Endothelial cell (in vitro differentiated cells): ENCODE data around the gene SLC18A3. TPM values are rescaled to one million over a fixed set of nuclear protein-coding genes. Genes with fewer than 3 reads are reported as not detected.

Experiments used
- DNase-seq: peaks from one replicate; pipeline ENCODE4 v3.0.0; 2021; ENCODE audit warnings: low spot score
- H3K27ac Mint-ChIP-seq: one replicate; pipeline ENCODE4 v1.8.0; 2021; ENCODE audit warnings: mixed read lengths, inconsistent platforms; ENCODE audit not compliant: unreplicated experiment
- H3K27me3 Mint-ChIP-seq: one replicate; pipeline ENCODE4 v1.8.0; 2021; ENCODE audit warnings: mild to moderate bottlenecking, moderate library complexity, mixed read lengths, inconsistent platforms; ENCODE audit not compliant: unreplicated experiment
- H3K36me3 Mint-ChIP-seq: one replicate; pipeline ENCODE4 v1.8.0; 2021; ENCODE audit warnings: mild to moderate bottlenecking, low read depth, mixed read lengths, inconsistent platforms; ENCODE audit not compliant: unreplicated experiment
- H3K4me1 Mint-ChIP-seq: one replicate; pipeline ENCODE4 v1.8.0; 2021; ENCODE audit warnings: mild to moderate bottlenecking, mixed read lengths, inconsistent platforms; ENCODE audit not compliant: unreplicated experiment
- H3K4me3 Mint-ChIP-seq: one replicate; pipeline ENCODE4 v1.8.0; 2021; ENCODE audit warnings: mild to moderate bottlenecking, mixed read lengths, inconsistent platforms; ENCODE audit not compliant: unreplicated experiment
- H3K9me3 Mint-ChIP-seq: one replicate; pipeline ENCODE4 v1.8.0; 2021; ENCODE audit warnings: mixed read lengths, inconsistent platforms; ENCODE audit not compliant: unreplicated experiment
- CTCF ChIP-seq: fragments of 200-600 bp; sonication (generic); IDR thresholded peaks from one replicate; pipeline ENCODE4 v1.5.0; 2021; ENCODE audit warnings: antibody characterized with exemption; ENCODE audit not compliant: unreplicated experiment
- total RNA-seq: library from RNA; stranded (reverse); fragmentation: NEBNext Ultra II Directional; extraction: Animal tissue kit (Norgen Biotek cat#: 25700); gene quantifications from one replicate; pipeline ENCODE4 v1.2.1, GENCODE V29; 2021; ENCODE audit not compliant: unreplicated experiment

The SLC18A3 gene
- total RNA-seq, 1 donor from 2014 or later: 0.72 TPM

GRCh38 chr10:49568235-49568634 is 41.9 kb upstream of the SLC18A3 start:
- Mint-ChIP-seq H3K9me3 (no peaks in the 10 kb centered on the region), H3K4me3 (no peak overlapping the region), H3K27ac (no peak overlapping the region), H3K27me3 (no peaks in the 10 kb centered on the region), H3K36me3 (no peaks in the 10 kb centered on the region), H3K4me1 (no peaks in the 10 kb centered on the region)
- no peak for TF ChIP-seq CTCF
- DNase-seq: no peak

- no peaks in the 10 kb centered on the region for H3K27me3 Mint-ChIP-seq
- no peak for TF ChIP-seq CTCF
- no peaks in the 10 kb centered on the region for H3K9me3 Mint-ChIP-seq
- no peaks in the 10 kb centered on the region for H3K36me3 Mint-ChIP-seq
- H3K4me3 Mint-ChIP-seq: no peak overlapping the region
- no peaks in the 10 kb centered on the region for H3K4me1 Mint-ChIP-seq
- H3K27ac Mint-ChIP-seq: no peak overlapping the region
- DNase-seq: no peak
Observed at GRCh38 chr10:49569031-49569631, 41.0 kb upstream of the SLC18A3 start.

- no peak overlapping the region for H3K27ac Mint-ChIP-seq
- no peak overlapping the region for H3K4me3 Mint-ChIP-seq
- H3K4me1 Mint-ChIP-seq: no peaks in the 10 kb centered on the region
- DNase-seq: no peak
- peaks cover 2% of the 10 kb centered on the region for H3K27me3 Mint-ChIP-seq
- no peak for TF ChIP-seq CTCF
- no peaks in the 10 kb centered on the region for H3K9me3 Mint-ChIP-seq
- no peaks in the 10 kb centered on the region for H3K36me3 Mint-ChIP-seq
Observed at GRCh38 chr10:49571388-49571787, 38.7 kb upstream of the SLC18A3 start.

- TF ChIP-seq CTCF: no peak
- no peaks in the 10 kb centered on the region for H3K9me3 Mint-ChIP-seq
- H3K36me3 Mint-ChIP-seq: no peaks in the 10 kb centered on the region
Observed at GRCh38 chr10:49572594-49573114, 37.5 kb upstream of the SLC18A3 start.

GRCh38 chr10:49575489-49576072 is 34.5 kb upstream of the SLC18A3 start:
- H3K27ac Mint-ChIP-seq: no peak overlapping the region
- no peak for DNase-seq
- peaks cover 2% of the 10 kb centered on the region for H3K27me3 Mint-ChIP-seq
- H3K4me3 Mint-ChIP-seq: no peak overlapping the region
- H3K9me3 Mint-ChIP-seq: no peaks in the 10 kb centered on the region
- H3K4me1 Mint-ChIP-seq: no peaks in the 10 kb centered on the region
- TF ChIP-seq CTCF: no peak
- H3K36me3 Mint-ChIP-seq: no peaks in the 10 kb centered on the region

More at GRCh38 chr10:49572594-49573114, 37.5 kb upstream of the SLC18A3 start:
- peaks cover 2% of the 10 kb centered on the region for H3K27me3 Mint-ChIP-seq
- H3K4me3 Mint-ChIP-seq: no peak overlapping the region
- no peaks in the 10 kb centered on the region for H3K4me1 Mint-ChIP-seq
- DNase-seq: no peak
- no peak overlapping the region for H3K27ac Mint-ChIP-seq
